Ramos (cell line): ENCODE results near the gene SHC1.

Experiments
- in situ Hi-C: fragments of 300-500 bp; cut with MboI; formaldehyde crosslinking; loops from one replicate; pipeline ENCODE4 v1.14.3; 2022; ENCODE audit warnings: low sequenced_read_pairs; ENCODE audit not compliant: unreplicated experiment

Gene SHC1

DNA sequence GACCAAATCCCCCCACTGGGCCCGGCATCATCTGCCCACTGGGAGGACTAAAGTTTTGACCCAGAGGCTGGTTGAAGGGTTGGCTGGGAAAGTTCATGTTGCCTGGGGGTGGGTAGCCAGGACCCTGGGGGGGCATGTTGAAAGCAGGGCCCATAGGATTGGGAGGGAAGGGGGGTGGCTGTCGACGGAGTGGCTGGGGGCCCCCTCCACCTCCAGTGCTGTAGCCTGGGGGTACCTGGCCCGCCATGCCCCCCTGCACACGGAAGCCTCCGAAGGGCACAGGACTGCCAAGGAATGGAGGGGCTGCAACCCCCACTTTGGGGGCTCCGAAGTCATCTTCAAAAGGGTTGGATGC lies 11.1 kb downstream of the SHC1 start:
- in situ Hi-C loops, result no loop called here

DNA sequence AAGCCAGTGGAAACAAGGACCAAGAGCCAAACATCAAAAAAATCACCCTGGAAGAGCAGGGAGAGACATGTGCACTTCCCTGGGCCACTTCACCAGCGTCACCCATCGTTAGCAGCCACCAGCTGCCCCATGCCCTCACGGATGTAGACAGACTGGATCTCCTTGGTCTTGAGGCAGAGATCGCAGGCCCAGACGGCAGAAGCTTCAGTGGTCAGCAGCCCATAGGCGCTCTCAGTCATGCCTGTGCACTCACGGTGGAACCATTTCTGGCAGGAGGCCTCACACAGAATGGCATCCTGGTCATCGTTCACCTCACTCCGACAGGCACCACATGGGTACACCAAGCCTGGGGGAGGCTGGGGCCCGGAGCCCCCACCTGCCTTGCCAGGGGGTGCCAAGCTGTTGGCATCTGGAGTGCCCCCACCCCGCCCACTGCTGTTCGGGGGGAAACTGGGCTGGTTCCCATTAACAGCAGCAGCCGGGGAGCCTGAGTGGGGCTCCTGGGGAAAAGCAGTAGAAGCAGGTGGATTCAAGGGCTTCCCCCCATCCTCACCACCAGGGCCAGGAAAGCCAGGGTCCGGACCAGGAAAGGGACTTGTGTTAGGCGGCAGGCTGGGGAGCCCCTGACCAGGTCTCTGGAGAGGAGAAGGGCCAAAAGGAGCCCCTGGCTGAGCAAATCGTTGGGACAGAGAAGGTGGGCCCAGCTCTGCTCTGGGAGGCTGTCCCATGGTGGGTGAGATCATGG lies 11.7 kb downstream of the SHC1 start:
- in situ Hi-C loops, result no loop called here

- in situ Hi-C loops, result no loop called here
Observed at GRCh38 chr1:154958036-154958435, 12.5 kb downstream of the SHC1 start.

- in situ Hi-C loops, result no loop called here
Observed at GRCh38 chr1:154957091-154957657, 13.4 kb downstream of the SHC1 start.

DNA sequence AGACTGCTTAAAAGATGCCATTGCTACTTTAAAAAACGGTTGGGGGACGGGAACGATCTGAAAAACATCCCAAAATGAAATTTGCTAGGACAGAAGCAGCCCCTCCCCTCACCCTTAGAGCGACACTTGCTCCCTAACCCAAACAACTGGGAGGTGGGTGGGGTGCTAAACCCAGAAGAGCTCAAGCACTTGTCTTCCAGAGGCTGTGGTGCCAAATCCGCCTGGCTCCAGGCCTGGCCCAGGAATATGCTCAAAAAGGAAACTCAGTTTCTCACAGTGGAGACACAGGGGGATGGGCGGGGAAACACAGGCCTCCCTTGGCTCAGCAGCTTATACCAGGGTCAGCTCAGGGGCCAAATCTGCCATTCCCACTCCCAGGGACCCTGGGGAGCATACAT lies 14.0 kb downstream of the SHC1 start:
- in situ Hi-C loops, result no loop called here

DNA sequence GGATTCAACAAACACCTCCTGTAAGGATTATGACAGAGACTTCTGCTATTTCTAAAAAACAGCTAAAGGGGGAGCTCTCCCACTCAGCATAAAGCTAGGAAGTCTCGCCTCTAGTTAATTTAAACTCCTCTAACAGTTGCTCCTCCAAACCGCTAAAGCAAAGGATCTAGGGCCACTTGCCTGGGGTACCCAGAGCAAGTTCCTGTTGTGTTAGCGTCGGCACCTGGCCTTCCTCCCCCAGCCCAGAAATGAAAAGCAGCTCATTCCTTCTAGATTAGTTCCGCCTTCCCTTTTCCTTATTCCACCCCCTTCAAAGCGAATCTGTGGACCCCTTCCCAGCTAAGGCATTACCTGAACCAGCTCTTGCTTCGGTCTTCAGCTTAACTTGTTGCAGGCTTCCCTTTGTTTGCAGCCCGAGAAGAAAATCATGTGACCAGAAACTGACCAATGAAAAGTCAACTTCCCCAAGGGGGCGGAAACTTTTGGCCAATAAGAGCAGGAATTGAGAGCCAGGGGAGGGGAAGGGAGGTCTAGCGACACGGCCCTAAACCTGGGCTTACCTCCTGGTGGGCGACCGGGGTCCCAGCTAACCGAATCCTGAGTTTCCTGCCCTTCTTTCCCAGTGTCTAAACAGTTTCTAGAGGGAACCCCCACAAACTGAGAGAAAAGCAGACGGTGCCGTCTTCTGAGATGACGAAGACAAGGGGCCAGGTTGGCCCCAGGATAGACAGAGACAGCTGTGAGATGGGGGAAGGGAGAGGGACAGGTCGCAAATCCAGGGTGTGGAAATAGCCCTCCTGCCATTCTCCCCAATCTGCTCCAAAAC lies 14.6 kb downstream of the SHC1 start, which contains the start of gene PBXIP1:
PBXIP1 (minus strand) TSS at position 382 of the 826 bp plus-strand sequence. CDS start 2,378 bp downstream, outside the sequence.
- in situ Hi-C loops, result no loop called here

DNA sequence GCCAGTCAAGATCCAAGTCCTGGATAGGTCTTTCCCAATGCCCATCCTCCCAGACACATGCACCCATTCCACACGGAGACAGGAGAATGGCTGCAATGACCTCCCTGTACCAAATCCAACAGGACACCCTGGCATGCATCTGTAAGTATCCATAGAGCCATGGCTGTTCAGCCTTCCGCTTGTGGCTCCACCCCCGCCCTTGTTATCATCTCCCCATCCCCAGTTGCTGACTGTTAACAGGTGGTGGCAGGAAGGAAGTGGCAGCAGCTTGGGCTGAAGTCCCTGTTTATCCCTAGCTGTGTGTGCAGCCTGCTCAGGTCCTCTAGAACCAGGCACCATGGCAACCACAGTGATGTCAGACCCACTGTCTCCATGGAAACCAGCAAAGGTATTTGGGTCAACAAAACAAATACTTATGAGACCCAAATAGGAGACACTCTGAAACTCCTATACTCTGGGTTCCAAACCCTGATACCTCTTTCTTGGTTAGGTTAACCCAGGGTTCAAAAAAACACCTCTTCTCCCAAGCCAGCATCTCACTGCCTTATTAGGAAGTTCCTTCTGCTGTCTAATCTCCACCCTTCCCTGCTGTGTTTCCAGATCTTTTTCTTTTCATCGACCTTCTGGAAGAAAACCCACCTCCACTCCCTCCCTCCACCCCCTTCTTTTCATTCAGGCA lies 15.4 kb downstream of the SHC1 start:
- in situ Hi-C loops, result no loop called here

DNA sequence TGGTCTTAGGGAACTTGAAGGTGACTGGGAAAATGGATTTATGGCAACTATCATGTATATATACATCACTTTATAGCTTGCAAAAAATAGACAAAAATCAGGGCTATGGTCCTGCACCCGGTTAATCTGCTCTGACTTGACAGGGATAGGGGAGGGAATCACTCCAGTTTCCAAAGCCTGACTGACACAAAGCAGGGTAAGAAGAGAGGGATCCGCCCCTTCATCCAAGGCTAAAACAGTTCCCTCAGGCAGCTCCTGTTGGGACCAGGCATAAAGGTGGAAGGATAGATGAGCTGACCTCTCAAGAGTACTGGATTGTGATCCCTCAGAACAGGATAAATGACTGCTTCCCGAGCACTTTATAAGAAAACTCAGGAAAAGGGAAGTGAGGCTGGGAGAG lies 16.0 kb downstream of the SHC1 start:
- in situ Hi-C loops, result no loop called here

- in situ Hi-C loops, result no loop called here
Observed at GRCh38 chr1:154953611-154954038, 16.9 kb downstream of the SHC1 start.

- in situ Hi-C loops, result no loop called here
Observed at GRCh38 chr1:154952664-154953063, 17.9 kb downstream of the SHC1 start.

- in situ Hi-C loops, result no loop called here
Observed at GRCh38 chr1:154951901-154952657, 18.5 kb downstream of the SHC1 start.

DNA sequence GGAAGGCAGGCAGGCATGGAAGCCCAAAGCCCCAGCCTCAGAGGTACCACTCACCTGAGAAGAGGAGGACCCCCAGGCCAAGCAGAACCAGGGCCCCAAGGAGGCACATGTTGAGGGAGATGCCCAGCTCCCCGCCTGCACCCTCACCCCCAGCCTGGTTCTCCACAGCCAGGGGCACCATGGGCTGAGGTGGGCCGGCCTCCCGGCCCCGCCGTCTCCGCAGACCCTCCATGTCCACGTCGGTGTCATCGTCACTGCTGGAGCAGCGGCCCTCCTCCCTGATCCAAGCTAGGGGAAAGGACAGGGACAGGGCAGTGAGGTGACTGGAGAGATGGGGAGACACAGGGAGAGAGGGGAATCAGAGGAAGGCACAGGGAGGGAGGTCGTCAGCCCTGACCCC lies 22.5 kb downstream of the SHC1 start:
- in situ Hi-C loops, result no loop called here

- in situ Hi-C loops, result no loop called here
Observed at GRCh38 chr1:154945962-154946850, 24.3 kb downstream of the SHC1 start.

- in situ Hi-C loops, result no loop called here
Observed at GRCh38 chr1:154945160-154945961, 25.2 kb downstream of the SHC1 start.

DNA sequence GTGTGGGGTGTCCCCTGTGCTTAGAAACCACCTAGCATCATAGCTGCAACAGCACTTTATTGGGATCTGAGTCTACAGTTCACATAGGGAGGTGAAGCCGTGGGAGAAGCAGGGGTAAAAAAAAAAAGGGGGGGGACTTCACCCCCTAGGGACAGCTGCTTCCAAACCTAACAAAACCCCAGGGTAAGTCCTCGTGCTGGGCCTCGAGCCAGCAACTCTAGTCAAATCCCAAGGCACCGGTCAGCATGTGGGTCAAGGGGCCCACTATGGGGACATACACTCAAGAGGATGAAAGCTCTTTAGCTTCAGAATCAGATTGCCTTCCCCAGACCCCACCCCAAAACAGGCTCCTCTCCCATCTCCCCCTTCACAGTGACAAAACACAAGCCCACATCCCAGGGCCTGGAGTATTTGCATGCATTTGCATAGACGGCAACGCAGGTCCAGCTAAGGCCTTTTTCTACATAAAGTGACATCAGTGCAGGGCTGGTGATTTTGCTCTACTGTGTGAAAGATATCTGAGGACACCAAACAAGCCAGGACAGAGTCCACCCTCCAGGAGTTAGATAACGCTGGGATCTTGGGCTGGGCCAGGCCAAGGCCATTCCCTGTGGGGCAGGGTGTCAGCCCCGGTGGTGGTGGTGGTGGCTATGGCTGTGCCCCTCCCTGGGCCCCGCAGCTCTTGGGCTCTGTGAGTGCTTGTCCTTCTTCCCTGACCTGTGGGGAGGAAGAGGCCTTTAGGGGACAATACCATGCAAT lies 26.0 kb downstream of the SHC1 start:
- in situ Hi-C loops, result no loop called here

DNA sequence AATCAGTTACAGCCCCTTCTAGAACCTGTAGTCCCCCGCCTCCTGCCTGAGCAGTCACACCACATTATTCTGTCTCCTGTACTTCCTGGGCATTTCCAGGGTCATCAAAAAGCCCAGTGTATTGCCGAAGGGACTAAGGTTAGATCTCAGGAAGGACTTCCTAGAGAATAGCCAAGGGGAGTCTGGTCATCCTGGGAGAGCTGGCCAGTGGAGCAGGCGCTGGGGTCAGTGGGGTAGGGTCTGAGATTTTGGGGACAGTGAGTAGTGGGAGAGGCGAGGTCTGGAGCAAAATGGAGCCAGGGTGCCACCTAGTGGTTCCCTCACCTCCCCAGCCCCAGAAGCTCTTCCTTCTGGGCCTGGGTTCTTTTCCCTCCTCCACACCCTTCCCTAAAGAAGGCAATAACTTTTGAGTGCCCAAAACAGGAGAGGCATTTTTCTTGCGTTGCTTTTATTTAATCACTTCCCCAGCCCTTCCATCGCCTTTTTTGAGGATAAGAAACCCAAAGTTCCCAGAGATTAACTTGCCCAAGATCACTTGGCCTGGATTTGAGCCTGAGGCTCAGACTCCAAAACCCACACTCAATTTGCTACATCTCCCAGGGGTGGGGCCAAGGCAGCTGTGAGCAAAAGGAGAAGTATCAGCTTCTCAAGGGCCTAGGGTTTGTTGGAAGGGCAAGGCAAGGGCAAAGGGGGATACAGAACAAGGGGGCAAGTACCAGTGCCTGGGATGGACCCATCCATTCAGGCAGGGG lies 26.7 kb downstream of the SHC1 start:
- in situ Hi-C loops, result no loop called here
